Measurements from ENCODE around the gene HDAC9. TPM values are rescaled to one million over a fixed set of nuclear protein-coding genes. Genes with fewer than 3 reads are reported as not detected.

HDAC9 gene
- total RNA-seq, 2 donors from 2014 or later = 4.9 to 6.5 TPM

GRCh38 chr7:18623389-18623788 lies 127.8 kb downstream of the HDAC9 start:
- no peaks in the 10 kb centered on the region for H3K36me3 Mint-ChIP-seq (ENCODE audit: low read depth)
- no peak overlapping the region for H3K4me3 Mint-ChIP-seq
- no peaks in the 10 kb centered on the region for H3K4me1 Mint-ChIP-seq
- H3K27ac Mint-ChIP-seq = no peak overlapping the region
- no peak for ATAC-seq
- H3K9me3 ChIP-seq (ENCODE audit: control insufficient read depth, low read length, poor library complexity, severe bottlenecking) = no peaks in the 10 kb centered on the region
- H3K27me3 Mint-ChIP-seq = no peaks in the 10 kb centered on the region
- DNase-seq = no peak

- Mint-ChIP-seq H3K27ac (no peak overlapping the region), H3K4me3 (no peak overlapping the region), H3K27me3 (no peaks in the 10 kb centered on the region), H3K4me1 (no peaks in the 10 kb centered on the region), H3K36me3 (ENCODE audit: low read depth) (no peaks in the 10 kb centered on the region)
- no peak for DNase-seq
- H3K9me3 ChIP-seq (ENCODE audit: control insufficient read depth, low read length, poor library complexity, severe bottlenecking) = no peaks in the 10 kb centered on the region
- no peak for ATAC-seq
These were observed 128.9 kb downstream of the HDAC9 start for GRCh38 chr7:18624459-18624858.

GRCh38 chr7:18626086-18626485 lies 130.5 kb downstream of the HDAC9 start:
- H3K27ac Mint-ChIP-seq = no peak overlapping the region
- no peaks in the 10 kb centered on the region for H3K9me3 ChIP-seq (ENCODE audit: control insufficient read depth, low read length, poor library complexity, severe bottlenecking)
- H3K4me1 Mint-ChIP-seq = no peaks in the 10 kb centered on the region
- H3K4me3 Mint-ChIP-seq = no peak overlapping the region
- no peaks in the 10 kb centered on the region for H3K36me3 Mint-ChIP-seq (ENCODE audit: low read depth)
- DNase-seq (no peak), ATAC-seq (no peak)
- no peaks in the 10 kb centered on the region for H3K27me3 Mint-ChIP-seq

GRCh38 chr7:18626717-18627116 lies 131.2 kb downstream of the HDAC9 start:
- no peaks in the 10 kb centered on the region for H3K9me3 ChIP-seq (ENCODE audit: control insufficient read depth, low read length, poor library complexity, severe bottlenecking)
- Mint-ChIP-seq H3K4me3 (no peak overlapping the region), H3K36me3 (ENCODE audit: low read depth) (no peaks in the 10 kb centered on the region), H3K27me3 (no peaks in the 10 kb centered on the region), H3K4me1 (no peaks in the 10 kb centered on the region), H3K27ac (no peak overlapping the region)
- ATAC-seq = no peak
- no peak for DNase-seq

- no peaks in the 10 kb centered on the region for H3K27me3 Mint-ChIP-seq
- no peak for ATAC-seq
- H3K4me1 Mint-ChIP-seq = no peaks in the 10 kb centered on the region
- DNase-seq = no peak
- no peak overlapping the region for H3K4me3 Mint-ChIP-seq
- no peaks in the 10 kb centered on the region for H3K9me3 ChIP-seq (ENCODE audit: control insufficient read depth, low read length, poor library complexity, severe bottlenecking)
- H3K36me3 Mint-ChIP-seq (ENCODE audit: low read depth) = no peaks in the 10 kb centered on the region
- no peak overlapping the region for H3K27ac Mint-ChIP-seq
These were observed 142.0 kb downstream of the HDAC9 start for GRCh38 chr7:18637516-18637915.

GRCh38 chr7:18638594-18639452 lies 143.3 kb downstream of the HDAC9 start:
- no peaks in the 10 kb centered on the region for H3K27me3 Mint-ChIP-seq
- peak overlapping the region; percentile 27 for H3K27ac Mint-ChIP-seq
- H3K4me1 Mint-ChIP-seq = no peaks in the 10 kb centered on the region
- no peaks in the 10 kb centered on the region for H3K9me3 ChIP-seq (ENCODE audit: control insufficient read depth, low read length, poor library complexity, severe bottlenecking)
- no peak overlapping the region for H3K4me3 Mint-ChIP-seq
- DNase-seq (no peak), ATAC-seq (peak; percentile 53)
- no peaks in the 10 kb centered on the region for H3K36me3 Mint-ChIP-seq (ENCODE audit: low read depth)

- Mint-ChIP-seq H3K27me3 (no peaks in the 10 kb centered on the region), H3K36me3 (ENCODE audit: low read depth) (no peaks in the 10 kb centered on the region), H3K4me3 (no peak overlapping the region), H3K27ac (peak overlapping the region; percentile 27), H3K4me1 (no peaks in the 10 kb centered on the region)
- DNase-seq (no peak), ATAC-seq (no peak)
- H3K9me3 ChIP-seq (ENCODE audit: control insufficient read depth, low read length, poor library complexity, severe bottlenecking) = no peaks in the 10 kb centered on the region
These were observed 144.2 kb downstream of the HDAC9 start for GRCh38 chr7:18639711-18640110.

- H3K9me3 ChIP-seq (ENCODE audit: control insufficient read depth, low read length, poor library complexity, severe bottlenecking) = no peaks in the 10 kb centered on the region
- DNase-seq (no peak), ATAC-seq (no peak)
- H3K4me3 Mint-ChIP-seq = no peak overlapping the region
- H3K27me3 Mint-ChIP-seq = no peaks in the 10 kb centered on the region
- H3K4me1 Mint-ChIP-seq = no peaks in the 10 kb centered on the region
- H3K36me3 Mint-ChIP-seq (ENCODE audit: low read depth) = no peaks in the 10 kb centered on the region
- H3K27ac Mint-ChIP-seq = no peak overlapping the region
These were observed 149.4 kb downstream of the HDAC9 start for GRCh38 chr7:18644981-18645380.

- Mint-ChIP-seq H3K27ac (no peak overlapping the region), H3K36me3 (ENCODE audit: low read depth) (no peaks in the 10 kb centered on the region), H3K27me3 (no peaks in the 10 kb centered on the region), H3K4me3 (no peak overlapping the region), H3K4me1 (no peaks in the 10 kb centered on the region)
- no peak for ATAC-seq
- no peak for DNase-seq
- no peaks in the 10 kb centered on the region for H3K9me3 ChIP-seq (ENCODE audit: control insufficient read depth, low read length, poor library complexity, severe bottlenecking)
These were observed 152.0 kb downstream of the HDAC9 start for GRCh38 chr7:18647582-18647981.

GRCh38 chr7:18648849-18649758 lies 153.6 kb downstream of the HDAC9 start:
- no peak overlapping the region for H3K27ac Mint-ChIP-seq
- ATAC-seq = peak; percentile 30

GRCh38 chr7:18653381-18654155 lies 158.0 kb downstream of the HDAC9 start:
- DNase-seq = no peak
- no peak overlapping the region for H3K4me3 Mint-ChIP-seq
- no peaks in the 10 kb centered on the region for H3K36me3 Mint-ChIP-seq (ENCODE audit: low read depth)
- no peak overlapping the region for H3K27ac Mint-ChIP-seq
- H3K27me3 Mint-ChIP-seq = no peaks in the 10 kb centered on the region
- no peaks in the 10 kb centered on the region for H3K9me3 ChIP-seq (ENCODE audit: control insufficient read depth, low read length, poor library complexity, severe bottlenecking)
- no peaks in the 10 kb centered on the region for H3K4me1 Mint-ChIP-seq
- no peak for ATAC-seq

More at GRCh38 chr7:18648849-18649758, 153.6 kb downstream of the HDAC9 start:
- H3K4me1 Mint-ChIP-seq = no peaks in the 10 kb centered on the region
- no peaks in the 10 kb centered on the region for H3K27me3 Mint-ChIP-seq
- no peak overlapping the region for H3K4me3 Mint-ChIP-seq
- no peaks in the 10 kb centered on the region for H3K36me3 Mint-ChIP-seq (ENCODE audit: low read depth)
- no peak for DNase-seq
- no peaks in the 10 kb centered on the region for H3K9me3 ChIP-seq (ENCODE audit: control insufficient read depth, low read length, poor library complexity, severe bottlenecking)

- H3K4me3 Mint-ChIP-seq = no peak overlapping the region
- no peak overlapping the region for H3K27ac Mint-ChIP-seq
- H3K4me1 Mint-ChIP-seq = no peaks in the 10 kb centered on the region
- no peaks in the 10 kb centered on the region for H3K9me3 ChIP-seq (ENCODE audit: control insufficient read depth, low read length, poor library complexity, severe bottlenecking)
- no peaks in the 10 kb centered on the region for H3K27me3 Mint-ChIP-seq
- no peaks in the 10 kb centered on the region for H3K36me3 Mint-ChIP-seq (ENCODE audit: low read depth)
- no peak for DNase-seq
- no peak for ATAC-seq
These were observed 159.2 kb downstream of the HDAC9 start for GRCh38 chr7:18654709-18655108.

GRCh38 chr7:18655506-18655905 lies 160.0 kb downstream of the HDAC9 start:
- ATAC-seq (no peak), DNase-seq (no peak)
- H3K4me1 Mint-ChIP-seq = no peaks in the 10 kb centered on the region
- no peaks in the 10 kb centered on the region for H3K36me3 Mint-ChIP-seq (ENCODE audit: low read depth)
- H3K9me3 ChIP-seq (ENCODE audit: control insufficient read depth, low read length, poor library complexity, severe bottlenecking) = no peaks in the 10 kb centered on the region
- H3K4me3 Mint-ChIP-seq = no peak overlapping the region
- no peak overlapping the region for H3K27ac Mint-ChIP-seq
- no peaks in the 10 kb centered on the region for H3K27me3 Mint-ChIP-seq
